Common myeloid progenitor, CD34-positive (primary cell): Measurements from ENCODE around the gene STMP1.

Source experiments
- CTCF ChIA-PET: fragments of 350-600 bp; sonication (Branson Sonifier 250); formaldehyde crosslinking; loops from one replicate; lab custom pipeline; 2021; ENCODE audit warnings: antibody characterized with exemption; lab: Charles Lee
- POLR2A ChIA-PET: fragments of 350-600 bp; sonication (Branson Sonifier 250); formaldehyde crosslinking; loops from one replicate; lab custom pipeline; 2021; ENCODE audit warnings: antibody characterized with exemption; lab: Charles Lee
- DNase-seq, 3 donors: peaks; one replicate each; pipeline versions ENCODE4 v3.0.0 to v3.0.0-alpha.2; 2013
- H3K27ac ChIP-seq, 2 experiments: 1 replicate in 1 of 2; 2 replicates in 1 of 2; pipeline ENCODE4 v1.7.0; 2013; ENCODE audit warnings: inconsistent platforms in 2 of 2, low read length in 2 of 2, mild to moderate bottlenecking in 2 of 2, low read depth in 1 of 2, moderate library complexity in 1 of 2; ENCODE audit not compliant: severe bottlenecking in 2 of 2, insufficient read depth in 1 of 2, poor library complexity in 1 of 2
- H3K27me3 ChIP-seq, 5 experiments: replicated peaks in 2 of 5; 1 replicate in 3 of 5; 2 replicates in 2 of 5; pipeline versions ENCODE4 v1.6.1 to v1.7.0; 2013; ENCODE audit warnings: low read length in 4 of 5, mild to moderate bottlenecking in 2 of 5, moderate library complexity in 2 of 5, inconsistent platforms in 1 of 5; ENCODE audit not compliant: insufficient read depth in 5 of 5, control insufficient read depth in 4 of 5
- H3K36me3 ChIP-seq, 4 experiments: 1 replicate in 2 of 4; 2 replicates in 2 of 4; pipeline versions ENCODE4 v1.6.1 to v1.7.0; 2013; ENCODE audit warnings: low read length in 3 of 4, control low read depth in 1 of 4, mild to moderate bottlenecking in 1 of 4; ENCODE audit not compliant: control insufficient read depth in 4 of 4, insufficient read depth in 4 of 4
- H3K4me1 ChIP-seq, 4 experiments: 1 replicate in 3 of 4; 2 replicates in 1 of 4; pipeline versions ENCODE4 v1.6.1 to v1.7.1; 2013; ENCODE audit warnings: low read length in 3 of 4, mild to moderate bottlenecking in 3 of 4, control low read depth in 1 of 4, inconsistent platforms in 1 of 4, moderate library complexity in 1 of 4; ENCODE audit not compliant: control insufficient read depth in 4 of 4, insufficient read depth in 4 of 4; ENCODE audit errors: control extremely low read depth in 1 of 4
- H3K4me3 ChIP-seq, 7 experiments: 1 replicate in 4 of 7; 2 replicates in 3 of 7; pipeline versions ENCODE4 v1.5.1 to v1.7.0; 2013; ENCODE audit warnings: mild to moderate bottlenecking in 7 of 7, low read length in 6 of 7, moderate library complexity in 6 of 7, inconsistent platforms in 2 of 7, low read depth in 2 of 7, control low read depth in 1 of 7; ENCODE audit not compliant: insufficient read depth in 4 of 7, control insufficient read depth in 1 of 7; ENCODE audit errors: extremely low read depth in 1 of 7
- H3K9me3 ChIP-seq, 5 experiments: 1 replicate in 4 of 5; 2 replicates in 1 of 5; pipeline versions ENCODE4 v1.6.1 to v1.7.1; 2013; ENCODE audit warnings: low read length in 4 of 5, mild to moderate bottlenecking in 2 of 5, inconsistent platforms in 1 of 5, low read depth in 1 of 5, moderate library complexity in 1 of 5; ENCODE audit not compliant: control insufficient read depth in 4 of 5, insufficient read depth in 2 of 5; ENCODE audit errors: control extremely low read depth in 1 of 5
- WGBS: methylation state at CpG from one replicate; pipeline ENCODE4 v1.1.5; 2013; ENCODE audit not compliant: insufficient coverage; 5-methylcytosine and 5-hydroxymethylcytosine counted together

Gene STMP1

GRCh38 chr7:135669774-135670173, 7.5 kb downstream of the STMP1 start:
- Histone ChIP-seq H3K27ac (no peak overlapping the region), H3K4me1 (peaks cover 2 to 10% (median 6%) of the 10 kb centered on the region in 4 experiments), H3K4me3 (no peak overlapping the region), H3K36me3 (peaks cover 5 to 16% (median 7%) of the 10 kb centered on the region in 4 experiments), H3K9me3 (no peaks in the 10 kb centered on the region), H3K27me3 (no peaks in the 10 kb centered on the region)
- ChIA-PET POLR2A (no interaction called here), CTCF (interaction anchor here (6.1 kb wide), 1 partner anchor 8 kb away, joined by 73 read pairs; the partner anchor contains the start of gene STMP1)
- WGBS = 80% methylated on average over 1 of the region's 1 CpG
- no peak for DNase-seq

GRCh38 chr7:135670179-135670578, 7.9 kb downstream of the STMP1 start:
- CTCF ChIA-PET = interaction anchor here (6.1 kb wide), 1 partner anchor 9 kb away, joined by 73 read pairs; the partner anchor contains the start of gene STMP1
- no peaks in the 10 kb centered on the region for H3K27me3 ChIP-seq
- no CpG with 5 or more reads among the region's 1 CpG for WGBS
- H3K36me3 ChIP-seq = peaks cover 5 to 18% (median 7%) of the 10 kb centered on the region in 4 experiments
- peaks cover under 1 to 10% (median 6%) of the 10 kb centered on the region in 4 experiments for H3K4me1 ChIP-seq
- no peak for DNase-seq
- POLR2A ChIA-PET = no interaction called here
- no peak overlapping the region for H3K27ac ChIP-seq
- no peaks in the 10 kb centered on the region for H3K9me3 ChIP-seq
- no peak overlapping the region for H3K4me3 ChIP-seq

DNA sequence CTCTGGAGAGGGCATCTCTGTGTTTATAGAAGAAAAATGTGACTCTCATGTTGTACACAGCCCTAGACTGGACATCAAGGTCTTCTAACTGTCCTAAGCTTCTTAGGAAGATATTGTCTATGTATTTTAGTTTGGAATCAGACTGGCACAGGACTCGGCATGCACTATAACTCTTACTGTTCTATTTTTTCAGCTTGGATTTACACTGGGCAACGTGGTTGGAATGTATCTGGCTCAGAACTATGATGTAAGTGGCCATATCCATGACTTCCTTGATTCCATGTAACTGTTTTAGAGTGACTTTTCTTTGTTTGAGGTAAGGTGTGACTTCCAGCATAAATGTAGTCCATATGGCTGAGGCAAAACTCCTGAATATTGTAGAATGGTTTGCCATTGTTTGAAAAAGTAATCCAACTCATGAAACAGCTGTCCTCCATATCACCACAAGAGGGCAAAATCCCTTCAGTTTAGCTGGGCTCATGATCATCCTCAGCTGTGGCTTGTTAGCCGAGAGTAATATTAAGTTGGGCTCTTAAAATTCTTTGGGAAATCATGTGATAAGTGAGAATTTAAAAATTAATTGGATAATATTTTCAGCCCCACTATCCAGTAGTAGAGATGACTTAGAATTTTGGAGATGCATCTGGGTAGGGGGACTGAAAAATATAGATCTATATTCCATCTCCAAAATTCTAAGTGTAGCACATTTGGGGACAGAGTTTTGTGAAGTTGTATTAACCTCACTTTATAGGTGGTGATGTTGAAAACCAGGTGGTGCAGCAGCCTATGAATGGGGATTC, 10.4 kb downstream of the STMP1 start:
- Histone ChIP-seq H3K27me3 (no peaks in the 10 kb centered on the region), H3K27ac (no peak overlapping the region), H3K4me1 (peaks cover 0 to 5% (median 0%) of the 10 kb centered on the region in 4 experiments), H3K9me3 (no peaks in the 10 kb centered on the region), H3K4me3 (no peak overlapping the region), H3K36me3 (peaks cover 8 to 36% (median 20%) of the 10 kb centered on the region in 4 experiments)
- WGBS = 90% methylated on average over 2 of the region's 3 CpGs
- ChIA-PET CTCF (interaction anchor here (0.6 to 6.1 kb wide), 11 partner anchors 11 to 336 kb away, joined by 3 to 73 read pairs (median 3); partner anchors contain the start of gene STMP1), POLR2A (no interaction called here)
- peak; percentile 57 to 79 (median 72) for DNase-seq

- Histone ChIP-seq H3K27ac (no peak overlapping the region), H3K27me3 (no peaks in the 10 kb centered on the region), H3K9me3 (no peaks in the 10 kb centered on the region), H3K4me3 (no peak overlapping the region), H3K4me1 (peaks cover 0 to 5% (median 0%) of the 10 kb centered on the region in 4 experiments), H3K36me3 (peaks cover 11 to 38% (median 24%) of the 10 kb centered on the region in 4 experiments)
- CTCF ChIA-PET = interaction anchor here (0.6 to 6.1 kb wide), 9 partner anchors 11 to 336 kb away, joined by 3 to 73 read pairs (median 4); partner anchors contain the start of gene STMP1
- POLR2A ChIA-PET = no interaction called here
- WGBS = 83% methylated on average over 2 of the region's 6 CpGs
- DNase-seq = peak; percentile 58 to 85 (median 76)
These were observed 11.0 kb downstream of the STMP1 start for GRCh38 chr7:135673360-135673706.

- ChIA-PET CTCF (interaction anchor here (0.8 kb wide), 1 partner anchor 7 kb away, joined by 3 read pairs; no protein-coding TSS in a partner anchor), POLR2A (no interaction called here)
- H3K27me3 ChIP-seq = no peaks in the 10 kb centered on the region
- no peaks in the 10 kb centered on the region for H3K9me3 ChIP-seq
- no peaks in the 10 kb centered on the region for H3K4me1 ChIP-seq
- 95% methylated on average over 2 of the region's 4 CpGs for WGBS
- no peak overlapping the region for H3K4me3 ChIP-seq
- H3K27ac ChIP-seq = no peak overlapping the region
- no peak for DNase-seq
- peaks cover 8 to 41% (median 25%) of the 10 kb centered on the region in 4 experiments for H3K36me3 ChIP-seq
These were observed 16.6 kb downstream of the STMP1 start for GRCh38 chr7:135678612-135679575.

GRCh38 chr7:135681762-135682161, 19.4 kb downstream of the STMP1 start:
- WGBS = 69% methylated on average over 5 of the region's 5 CpGs
- Histone ChIP-seq H3K4me1 (no peaks in the 10 kb centered on the region), H3K4me3 (no peak overlapping the region), H3K27ac (no peak overlapping the region), H3K36me3 (peaks cover 5 to 20% (median 14%) of the 10 kb centered on the region in 4 experiments), H3K27me3 (no peaks in the 10 kb centered on the region), H3K9me3 (no peaks in the 10 kb centered on the region)
- CTCF ChIA-PET = interaction anchor here (0.9 to 1.4 kb wide), 4 partner anchors 21 to 1944 kb away, joined by 3 to 4 read pairs (median 3); no protein-coding TSS in a partner anchor
- POLR2A ChIA-PET = no interaction called here
- DNase-seq = peak in 2 of 3 donors; percentile 38 to 57
